KBM-7 (cell line): ENCODE results near the gene SSMEM1.
"Not testable (repeated sequence)": the region's sequence is repeated elsewhere in the genome, so short reads cannot be mapped to it uniquely, and the experiment has no call there.

Source experiments
- DNase-seq: peaks from one replicate; pipeline ENCODE4 v3.0.0-alpha.2; 2015
- in situ Hi-C: fragments of 300-500 bp; cut with MboI; formaldehyde crosslinking; loops from 2 replicates; pipeline ENCODE4 v1.14.3; 2020; ENCODE audit warnings: low sequenced_read_pairs, low pct_unique_long_range_greater_than_20kb, mixed read lengths

SSMEM1 gene

GRCh38 chr7:130208516-130208915 lies 856 bp downstream of the SSMEM1 start:
- in situ Hi-C loops, result no loop called here
- DNase-seq, result no peak

DNA sequence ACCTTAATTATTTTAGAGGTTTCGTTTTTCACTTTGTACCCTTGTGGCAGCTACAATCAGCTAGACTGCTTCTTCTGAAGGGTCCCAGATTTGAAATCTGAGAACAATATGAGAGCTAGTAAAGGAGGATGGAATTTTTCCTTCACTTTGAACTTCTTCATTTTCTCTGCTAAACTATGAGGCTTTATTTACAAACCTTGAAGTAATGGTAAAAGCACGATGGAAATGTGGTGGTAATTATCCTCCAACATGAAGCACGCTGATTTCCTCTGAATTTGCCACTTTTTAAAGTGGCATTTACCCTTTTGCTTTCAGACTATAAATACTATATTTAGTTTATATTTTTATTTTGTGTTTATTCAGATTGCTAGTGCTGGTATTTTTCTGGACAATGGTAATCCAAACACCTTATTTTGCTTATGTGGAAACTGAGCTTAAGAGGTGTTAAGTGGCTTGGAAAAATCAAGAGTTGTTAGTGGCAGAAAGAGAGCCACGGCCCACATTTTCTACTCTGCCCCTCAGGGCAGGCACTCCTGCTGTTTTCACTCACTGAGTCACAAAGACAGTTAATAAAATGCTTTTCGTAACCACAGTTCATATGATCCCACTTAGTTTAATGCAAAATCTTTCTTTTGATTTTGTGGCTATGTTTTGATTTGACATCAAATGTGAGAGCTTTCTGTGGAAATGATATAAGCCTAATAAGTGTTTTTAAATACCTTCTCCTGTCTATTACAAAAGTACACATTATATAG lies 2.7 kb downstream of the SSMEM1 start:
- DNase-seq, result no peak
- in situ Hi-C loops, result no loop called here

- in situ Hi-C loops, result no loop called here
- DNase-seq, result no peak
Measured at GRCh38 chr7:130213828-130214227, 6.2 kb downstream of the SSMEM1 start.

- no peak for DNase-seq
- in situ Hi-C loops, result no loop called here
Measured at GRCh38 chr7:130216025-130216424, 8.4 kb downstream of the SSMEM1 start.

GRCh38 chr7:130216750-130217149 lies 9.1 kb downstream of the SSMEM1 start:
- in situ Hi-C loops, result no loop called here
- no peak for DNase-seq

DNA sequence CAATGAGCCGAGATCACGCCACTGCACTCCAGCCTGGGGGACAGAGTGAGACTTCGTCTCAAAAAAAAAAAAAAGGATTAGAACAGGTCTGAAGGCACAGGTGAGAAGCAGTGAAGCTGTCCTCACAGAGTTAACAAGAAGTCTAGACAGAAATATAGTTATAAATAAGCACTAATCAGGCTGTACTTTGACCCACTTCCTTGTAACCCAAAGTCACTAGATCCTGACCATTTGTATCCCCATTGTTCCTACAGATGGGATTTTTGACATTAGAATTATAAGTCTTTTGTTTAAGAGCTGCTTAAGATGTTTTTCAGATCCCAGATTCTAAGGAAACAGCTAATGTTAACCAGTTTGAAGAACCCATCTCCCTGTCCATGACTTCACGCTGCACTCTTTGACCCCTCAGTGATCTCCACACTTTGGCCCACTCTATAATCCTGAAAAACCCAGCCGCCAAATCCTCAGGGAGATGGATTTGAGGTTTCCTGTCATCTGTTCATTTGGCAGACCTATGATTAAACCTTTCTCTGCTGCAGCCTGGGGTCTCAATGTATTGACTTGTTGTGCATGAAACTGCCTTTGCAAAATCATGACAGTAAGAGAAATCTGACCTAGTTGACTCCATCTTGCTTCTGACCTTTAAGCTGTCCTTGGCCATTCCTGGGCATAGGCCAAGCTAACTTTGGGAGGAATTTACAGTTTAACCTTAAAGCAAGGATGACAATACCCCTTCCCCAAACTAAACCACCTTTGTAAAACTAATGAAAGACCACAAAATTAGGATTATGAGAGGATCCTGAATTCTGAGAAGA lies 11.4 kb downstream of the SSMEM1 start:
- no peak for DNase-seq
- in situ Hi-C loops, result no loop called here

GRCh38 chr7:130219871-130220270 lies 12.2 kb downstream of the SSMEM1 start:
- DNase-seq, result no peak
- in situ Hi-C loops, result no loop called here

DNA sequence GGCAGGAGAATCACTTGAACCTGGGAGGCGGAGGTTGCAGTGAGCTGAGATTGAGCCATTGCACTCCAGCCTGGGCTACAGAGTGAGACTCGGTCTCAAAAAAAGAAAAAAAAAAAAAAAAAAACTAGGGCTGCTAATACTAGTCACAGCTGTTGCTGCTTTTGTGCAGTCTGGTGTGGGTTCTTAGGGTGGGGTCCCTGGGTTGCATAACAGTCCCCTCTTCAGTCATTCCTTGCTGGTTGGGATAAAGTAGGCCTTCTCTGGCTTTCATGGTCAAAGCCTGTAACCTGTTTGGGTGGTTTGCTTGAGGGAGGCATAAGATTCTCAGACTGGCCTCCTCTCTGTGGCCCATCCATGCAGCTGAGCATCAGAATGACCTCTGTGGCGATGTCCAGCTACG lies 14.1 kb downstream of the SSMEM1 start:
- in situ Hi-C loops, result no loop called here
- no peak for DNase-seq

DNA sequence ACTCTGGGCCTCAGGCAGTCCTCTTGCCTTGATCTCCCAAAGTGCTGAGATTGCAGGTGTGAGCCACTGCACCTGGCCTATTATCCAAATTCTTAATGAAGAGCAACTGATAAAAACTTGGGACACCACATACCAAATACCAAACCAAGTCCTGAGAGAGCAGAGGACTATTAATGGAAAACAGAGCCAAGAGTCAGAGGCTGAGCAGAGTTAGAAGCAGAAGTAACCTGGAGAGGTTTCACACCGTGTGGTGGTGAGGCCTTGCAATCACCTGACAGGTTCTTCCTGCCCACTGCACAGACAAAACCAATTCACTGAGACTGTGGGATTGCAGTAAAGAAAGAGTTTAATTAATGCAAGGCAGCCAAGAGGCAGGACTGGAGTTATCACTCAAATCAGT lies 16.0 kb downstream of the SSMEM1 start:
- in situ Hi-C loops, result no loop called here
- no peak for DNase-seq

DNA sequence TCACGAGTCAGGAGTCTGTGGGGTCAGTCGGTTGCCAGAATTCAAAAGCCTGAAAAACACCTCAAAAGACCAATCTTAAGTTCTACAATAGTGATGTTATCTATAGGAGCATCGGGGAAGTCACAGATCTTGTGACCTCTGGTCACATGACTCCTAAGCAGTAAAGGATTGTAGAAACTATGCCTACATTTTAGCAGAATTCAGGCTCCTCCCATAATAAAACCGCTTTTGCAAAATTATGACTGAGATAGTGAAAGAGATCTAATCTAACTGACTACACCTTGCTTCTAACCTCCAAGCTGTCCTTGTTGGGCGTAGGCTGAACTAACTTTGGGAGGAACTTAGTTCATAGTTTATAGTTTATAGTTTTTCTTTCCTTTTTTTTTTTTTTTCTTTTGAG lies 16.6 kb downstream of the SSMEM1 start:
- in situ Hi-C loops, result no loop called here
- DNase-seq, result no peak

DNA sequence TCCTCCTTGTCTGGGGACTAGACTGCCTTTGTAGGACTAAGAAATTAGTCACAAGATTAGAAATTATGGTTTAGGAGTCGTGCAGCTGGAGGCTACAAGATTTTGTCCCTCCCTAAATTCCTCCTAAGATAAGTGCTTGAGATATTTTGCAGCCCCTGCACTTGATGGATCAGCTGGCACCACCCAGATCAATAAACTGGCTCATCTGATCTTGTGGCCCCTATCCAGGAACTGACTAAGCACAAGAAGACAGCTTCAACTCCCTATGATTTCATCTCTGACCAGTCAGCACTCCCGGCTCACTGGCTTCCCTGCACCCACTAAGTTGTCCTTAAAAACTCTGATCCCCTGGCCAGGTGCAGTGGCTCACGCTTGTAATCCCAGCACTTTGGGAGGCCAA lies 17.3 kb downstream of the SSMEM1 start:
- DNase-seq, in situ Hi-C loops: not testable (repeated sequence)

DNA sequence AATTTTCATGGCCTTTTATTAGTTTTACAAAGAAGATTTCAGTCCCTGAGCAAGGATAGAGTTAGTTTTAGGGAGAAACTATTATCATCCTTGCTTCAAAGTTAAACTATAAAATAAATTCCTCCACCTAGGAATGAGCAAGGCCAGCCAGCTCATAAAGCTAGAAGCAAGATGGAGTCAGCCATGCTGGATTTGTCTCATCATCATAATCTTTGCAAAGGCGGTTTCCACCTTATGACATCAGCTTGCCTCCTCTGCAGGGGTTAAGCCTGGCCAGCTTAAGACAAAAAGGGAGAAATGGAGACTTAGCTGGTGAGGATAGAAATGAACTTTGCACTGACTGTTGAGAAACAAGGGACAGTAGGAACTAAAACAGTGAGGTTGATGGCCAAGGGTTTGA lies 18.7 kb downstream of the SSMEM1 start:
- in situ Hi-C loops, result no loop called here
- DNase-seq, result no peak

DNA sequence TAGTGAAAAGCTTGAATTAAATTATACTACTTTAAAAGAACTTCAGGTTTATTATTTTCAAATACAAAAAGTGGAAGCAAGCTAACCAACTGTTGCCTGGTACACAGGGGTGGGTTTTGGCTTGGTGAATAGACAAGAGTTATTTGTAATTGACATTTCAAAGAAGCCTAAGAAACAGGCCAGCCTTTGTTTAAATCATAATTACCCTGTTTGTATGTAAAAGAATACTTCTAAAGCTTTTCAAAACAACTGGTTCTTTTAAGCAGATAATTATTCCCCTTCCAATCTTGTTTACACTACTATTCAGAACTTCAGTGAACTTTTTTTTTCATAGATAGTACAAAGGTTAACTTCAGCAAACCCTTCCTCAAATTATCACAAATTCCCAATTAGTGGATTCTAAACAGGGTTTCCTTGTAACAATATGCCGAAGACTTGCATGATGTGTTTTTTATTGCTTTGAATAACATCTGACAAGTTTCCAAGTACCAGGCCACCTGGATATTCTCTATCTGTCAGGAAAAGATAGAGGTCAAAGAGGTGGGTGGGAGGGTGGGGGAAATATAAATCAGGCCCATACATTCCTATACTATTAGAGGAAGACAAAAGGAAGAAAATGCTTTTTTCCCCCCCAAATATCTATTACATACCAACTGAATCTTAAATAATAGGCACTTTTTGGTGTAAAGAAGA lies 20.4 kb downstream of the SSMEM1 start:
- no peak for DNase-seq
- in situ Hi-C loops, result no loop called here

DNA sequence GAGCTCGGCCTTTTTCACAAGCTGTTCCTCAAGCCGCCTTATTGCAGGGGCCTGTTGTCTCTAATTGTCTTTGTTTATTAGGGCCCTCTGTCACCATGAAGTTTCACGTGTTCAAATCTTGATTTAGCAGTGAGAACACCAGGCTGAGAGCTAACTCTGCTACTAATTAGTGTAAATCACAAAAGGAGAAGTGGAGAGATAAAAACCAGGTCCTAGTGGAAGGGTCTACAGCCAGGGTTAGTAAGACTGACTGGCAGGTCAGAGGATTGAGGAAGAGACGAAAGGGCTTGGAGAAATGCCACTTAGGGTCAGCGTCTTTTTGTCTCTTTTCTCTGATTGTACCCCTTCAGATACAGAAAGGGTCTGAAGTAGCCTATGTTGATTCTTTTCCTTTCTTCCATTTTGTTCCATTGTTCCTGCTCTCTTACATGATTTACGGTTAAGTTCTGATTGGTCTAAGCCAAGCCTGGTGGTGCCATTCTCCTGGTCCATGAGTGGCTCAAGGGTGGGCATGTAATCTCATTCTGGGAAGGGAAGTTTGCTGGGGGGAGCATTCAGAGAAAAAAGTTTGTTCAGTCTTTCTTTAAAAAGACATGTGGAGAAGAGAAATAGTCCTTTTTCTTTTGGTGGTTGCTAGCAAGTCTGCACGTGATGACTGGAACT lies 21.3 kb downstream of the SSMEM1 start:
- in situ Hi-C loops, result no loop called here
- DNase-seq, result peak; percentile 47

- DNase-seq, in situ Hi-C loops: not testable (repeated sequence)
Measured at GRCh38 chr7:130229981-130230380, 22.3 kb downstream of the SSMEM1 start.

DNA sequence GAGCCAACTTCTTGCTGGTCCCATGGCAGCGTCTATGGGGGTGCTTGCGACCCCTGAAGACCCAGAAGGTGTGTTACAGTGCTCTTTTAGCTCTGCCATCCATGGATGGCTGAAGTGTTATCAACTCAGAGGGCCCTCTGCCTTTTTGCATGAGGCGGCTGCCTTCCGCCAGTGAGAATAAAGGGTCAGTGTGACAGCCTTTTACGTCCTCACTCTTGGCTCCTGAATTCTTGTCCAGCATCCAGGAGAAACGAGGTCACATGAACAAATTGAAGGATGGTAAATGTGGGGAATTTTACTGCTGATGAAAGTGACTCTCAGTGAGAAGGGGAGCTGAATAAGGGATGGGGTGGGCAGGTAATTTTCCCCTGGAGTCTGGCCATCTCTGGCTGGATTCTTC lies 24.1 kb downstream of the SSMEM1 start:
- in situ Hi-C loops, result no loop called here

DNA sequence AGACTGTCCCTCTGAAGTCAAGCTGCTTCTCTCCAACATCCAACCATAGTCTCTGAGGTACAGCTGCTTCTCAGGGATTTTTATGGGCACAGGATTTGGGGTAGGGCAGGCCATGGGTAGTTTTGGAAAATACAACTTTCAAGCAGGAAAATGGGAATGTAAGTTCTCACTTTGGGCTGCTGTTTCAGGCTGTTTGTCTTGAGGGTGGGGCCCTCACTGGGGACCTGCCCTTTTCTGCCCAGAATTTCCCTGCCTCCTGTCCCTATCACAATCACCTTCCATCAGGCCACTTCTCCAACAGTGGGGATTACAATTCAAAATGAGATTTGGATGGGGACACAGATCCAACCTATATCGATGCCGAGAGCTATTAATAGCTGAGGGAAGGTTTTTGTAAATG lies 24.5 kb downstream of the SSMEM1 start:
- no peak for DNase-seq
- in situ Hi-C loops, result no loop called here

More for the DNA sequence above, 24.1 kb downstream of the SSMEM1 start:
- DNase-seq, result no peak

- no peak for DNase-seq
- in situ Hi-C loops, result no loop called here
Measured at GRCh38 chr7:130234078-130234477, 26.4 kb downstream of the SSMEM1 start.

DNA sequence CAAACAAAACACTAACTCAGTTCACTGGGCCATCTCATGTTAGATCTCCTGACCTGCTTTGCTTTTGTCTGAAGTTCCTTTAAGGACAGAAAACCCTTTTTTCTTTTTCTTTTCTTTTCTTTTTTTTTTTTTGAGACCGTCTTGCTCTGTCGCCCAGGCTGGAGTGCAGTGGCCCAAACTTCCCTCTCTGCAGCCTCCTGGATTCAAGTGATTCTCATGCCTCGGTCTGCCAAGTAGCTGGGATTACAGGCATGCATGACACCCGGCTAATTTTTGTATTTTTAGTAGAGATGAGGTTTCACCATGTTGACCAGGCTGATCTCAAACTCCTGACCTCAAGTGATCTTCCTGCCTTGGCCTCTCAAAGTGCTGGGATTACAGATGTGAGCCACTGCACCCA lies 28.7 kb downstream of the SSMEM1 start:
- in situ Hi-C loops, DNase-seq: not testable (repeated sequence)

- in situ Hi-C loops, result no loop called here
Measured at GRCh38 chr7:130240240-130240639, 32.6 kb downstream of the SSMEM1 start.

More at GRCh38 chr7:130240240-130240639, 32.6 kb downstream of the SSMEM1 start:
- no peak for DNase-seq
